D341Med (cell line): ENCODE measurements around the gene RRBP1.

ENCODE experiments used
- DNase-seq: peaks from one replicate; pipeline ENCODE4 v3.0.0; 2012; ENCODE audit warnings: low spot score

RRBP1 gene

DNA sequence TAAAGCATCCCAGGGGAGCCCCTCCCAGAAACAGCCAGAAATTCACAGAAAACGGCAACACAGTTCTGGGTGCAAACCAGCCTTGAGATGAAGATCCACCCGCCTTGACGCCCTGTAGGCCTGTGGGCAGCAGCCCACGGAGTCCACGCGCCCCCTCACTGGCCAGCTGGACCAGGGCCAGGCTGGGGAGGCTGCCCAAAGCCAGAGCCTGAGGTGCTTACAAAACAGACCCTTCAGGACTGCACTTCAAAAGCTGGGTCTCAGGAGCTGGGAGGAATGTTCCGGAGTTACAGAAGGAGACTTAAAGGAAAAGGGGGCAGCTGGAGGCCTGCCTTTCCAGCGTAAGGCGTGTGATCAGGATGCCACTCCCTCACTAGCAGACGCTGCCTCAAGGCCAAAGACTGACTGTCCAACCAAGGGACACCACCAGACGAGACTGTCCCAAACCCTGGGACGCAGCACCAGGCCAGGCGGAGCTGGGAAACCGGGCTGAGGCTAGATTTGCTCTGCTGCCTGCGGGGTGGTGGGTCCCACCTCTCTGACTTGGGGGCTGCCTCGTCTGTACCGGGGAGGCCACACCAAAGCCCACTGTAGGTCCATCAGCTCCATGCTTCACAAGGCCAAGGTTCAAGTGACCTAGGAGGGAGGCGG, 48.1 kb downstream of the RRBP1 start:
- no peak for DNase-seq

- no peak for DNase-seq
These were observed 48.7 kb downstream of the RRBP1 start for GRCh38 chr20:17633221-17633849.

DNA sequence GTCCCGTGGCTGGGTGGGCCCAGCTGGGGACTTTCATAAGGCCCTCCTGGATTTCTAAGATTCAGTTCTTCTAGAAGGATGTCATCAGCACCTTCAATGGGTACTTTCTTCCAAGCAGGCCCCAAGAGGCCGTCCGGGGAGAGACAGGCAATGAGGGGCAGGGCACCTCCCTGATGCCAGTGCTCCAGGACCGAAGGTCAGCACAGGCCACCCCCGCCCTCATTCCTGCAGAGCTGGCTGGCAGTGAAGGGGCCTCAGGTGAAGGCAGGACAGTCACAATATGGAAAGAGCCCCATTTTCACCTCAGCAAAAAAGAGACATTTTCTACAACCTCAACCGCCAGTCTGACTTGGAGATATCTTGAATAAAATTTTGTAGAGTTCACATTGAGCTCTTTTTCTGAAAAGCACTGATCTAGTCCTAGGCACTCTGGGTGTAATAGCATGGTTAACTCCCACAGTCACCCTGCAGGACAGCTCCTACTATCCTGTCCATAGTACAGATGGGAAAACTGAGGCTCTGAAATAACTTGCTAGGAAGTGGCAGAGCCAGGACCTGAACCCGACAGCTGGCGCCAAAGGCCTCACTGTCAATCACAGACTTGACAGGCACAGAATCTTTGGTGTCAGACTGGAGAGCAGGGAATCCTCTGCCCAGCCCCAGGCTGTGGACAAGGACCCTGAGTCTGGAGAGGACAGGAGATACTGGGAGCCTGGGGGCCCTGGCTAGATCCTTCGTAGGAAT, 50.3 kb downstream of the RRBP1 start:
- DNase-seq, result no peak

- no peak for DNase-seq
These were observed 51.2 kb downstream of the RRBP1 start for GRCh38 chr20:17630806-17631195.

DNA sequence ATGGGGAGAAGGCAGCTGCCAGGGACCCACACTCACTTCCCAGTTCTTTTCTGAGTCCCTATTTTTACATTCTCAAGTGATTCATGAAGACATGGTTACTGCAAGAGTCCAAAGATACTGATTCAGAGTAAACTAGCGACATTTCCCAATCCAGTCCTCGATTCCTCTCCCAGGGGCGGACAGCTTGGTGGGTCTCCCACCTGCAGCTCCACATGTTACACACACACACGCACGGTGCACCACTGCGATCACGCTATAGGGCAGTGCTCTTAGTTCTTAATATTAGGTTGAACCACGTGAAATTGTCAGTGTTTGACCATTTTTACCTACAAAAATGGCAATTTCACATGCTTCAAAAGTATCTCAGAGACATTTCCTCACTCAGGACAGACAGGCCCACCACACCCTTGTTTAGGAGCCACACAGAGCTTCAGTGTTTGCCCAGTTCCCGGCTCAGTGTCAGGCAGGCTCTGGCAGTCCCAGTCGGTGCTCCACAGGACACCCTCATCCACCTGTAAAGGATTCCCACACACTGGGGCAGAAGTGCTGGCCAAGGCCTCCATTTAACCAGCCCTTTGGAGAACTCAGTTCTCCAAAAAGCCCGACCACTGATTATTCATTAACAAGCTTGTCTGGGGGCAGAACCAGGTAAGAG, 51.8 kb downstream of the RRBP1 start:
- DNase-seq, result no peak

- no peak for DNase-seq
These were observed 52.4 kb downstream of the RRBP1 start for GRCh38 chr20:17629678-17630089.

- DNase-seq, result no peak
These were observed 53.0 kb downstream of the RRBP1 start for GRCh38 chr20:17629025-17629424.

GRCh38 chr20:17628101-17628841, 53.8 kb downstream of the RRBP1 start:
- no peak for DNase-seq

DNA sequence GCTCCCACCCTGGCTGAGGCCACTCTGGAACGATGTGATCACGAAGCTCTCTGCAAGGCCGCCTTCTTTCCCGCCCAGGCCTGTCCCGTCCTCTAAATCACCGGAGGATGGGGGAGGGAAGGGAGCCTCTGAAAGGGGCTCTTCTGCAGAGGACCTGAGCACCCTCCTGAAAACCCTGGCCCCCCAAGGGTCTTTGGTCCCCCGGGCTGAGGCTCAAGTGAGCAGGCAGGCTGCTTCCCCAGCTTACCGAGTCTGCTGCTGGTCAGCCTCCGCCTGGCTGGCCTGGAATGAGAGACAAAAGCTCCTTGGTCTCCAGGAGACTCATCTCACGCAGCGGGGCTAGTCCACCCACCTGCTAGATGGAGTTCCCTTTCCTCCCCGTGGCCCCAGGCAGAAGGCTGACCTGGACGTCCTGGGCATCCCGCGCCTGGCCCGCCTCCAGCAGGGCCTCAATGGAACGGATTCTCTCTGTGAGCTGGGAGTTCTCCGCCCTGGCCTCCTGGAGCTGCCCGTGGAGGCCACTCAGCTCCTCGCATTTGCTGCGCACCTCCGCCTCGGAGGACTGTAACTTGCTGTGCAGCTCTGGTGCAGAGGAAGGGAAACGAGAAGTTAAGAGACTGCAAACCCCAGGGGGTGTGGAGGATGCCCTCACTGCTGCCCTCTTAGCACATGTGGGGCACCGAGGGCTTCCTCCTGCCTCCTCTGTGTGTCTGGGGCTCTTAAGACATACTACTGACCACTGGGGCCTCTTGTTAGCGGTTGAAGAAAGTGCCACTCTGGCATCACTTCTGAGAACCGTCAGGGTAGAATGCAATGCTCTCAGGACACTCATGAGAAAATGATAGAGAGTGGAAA, 54.7 kb downstream of the RRBP1 start:
- no peak for DNase-seq

GRCh38 chr20:17626217-17627007, 55.6 kb downstream of the RRBP1 start:
- DNase-seq, result no peak

- no peak for DNase-seq
These were observed 56.6 kb downstream of the RRBP1 start for GRCh38 chr20:17625246-17626051.

DNA sequence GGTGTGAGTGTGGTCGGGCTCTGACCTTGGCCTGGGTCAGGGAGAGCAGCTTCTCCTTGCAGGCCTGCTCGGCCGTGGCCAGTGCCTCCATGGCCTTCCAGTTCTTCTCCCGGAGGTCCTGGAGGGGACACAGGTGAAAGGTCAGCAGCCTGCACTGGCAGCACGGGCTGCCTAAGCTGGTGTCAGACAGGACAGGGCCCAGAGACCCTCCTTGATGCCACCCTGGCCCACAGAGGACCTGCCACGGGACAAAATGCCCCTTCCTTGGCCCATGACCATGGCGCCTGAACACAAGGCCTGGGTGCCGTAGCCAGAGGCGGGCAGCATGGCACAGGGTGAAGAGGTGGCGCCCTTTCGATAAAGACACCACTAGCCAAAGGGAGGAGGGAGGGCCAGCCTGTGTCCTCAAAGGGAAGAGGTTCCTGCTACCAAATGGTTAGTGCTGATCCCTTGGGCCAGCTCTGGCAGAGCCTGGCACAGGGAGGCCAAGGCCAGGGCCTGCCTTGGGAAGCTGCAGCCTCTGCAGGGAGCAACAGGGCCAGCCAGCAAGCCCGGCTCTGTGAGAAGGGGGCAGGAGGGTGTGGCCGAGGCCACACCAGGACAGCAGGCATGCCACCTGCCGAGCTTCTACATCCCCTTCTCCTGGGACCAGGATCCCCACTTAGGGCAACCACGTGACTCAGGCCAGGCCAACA, 57.3 kb downstream of the RRBP1 start:
- DNase-seq, result no peak

GRCh38 chr20:17624070-17624469, 58.0 kb downstream of the RRBP1 start:
- DNase-seq, result no peak

GRCh38 chr20:17622851-17623508, 59.1 kb downstream of the RRBP1 start:
- DNase-seq, result no peak

DNA sequence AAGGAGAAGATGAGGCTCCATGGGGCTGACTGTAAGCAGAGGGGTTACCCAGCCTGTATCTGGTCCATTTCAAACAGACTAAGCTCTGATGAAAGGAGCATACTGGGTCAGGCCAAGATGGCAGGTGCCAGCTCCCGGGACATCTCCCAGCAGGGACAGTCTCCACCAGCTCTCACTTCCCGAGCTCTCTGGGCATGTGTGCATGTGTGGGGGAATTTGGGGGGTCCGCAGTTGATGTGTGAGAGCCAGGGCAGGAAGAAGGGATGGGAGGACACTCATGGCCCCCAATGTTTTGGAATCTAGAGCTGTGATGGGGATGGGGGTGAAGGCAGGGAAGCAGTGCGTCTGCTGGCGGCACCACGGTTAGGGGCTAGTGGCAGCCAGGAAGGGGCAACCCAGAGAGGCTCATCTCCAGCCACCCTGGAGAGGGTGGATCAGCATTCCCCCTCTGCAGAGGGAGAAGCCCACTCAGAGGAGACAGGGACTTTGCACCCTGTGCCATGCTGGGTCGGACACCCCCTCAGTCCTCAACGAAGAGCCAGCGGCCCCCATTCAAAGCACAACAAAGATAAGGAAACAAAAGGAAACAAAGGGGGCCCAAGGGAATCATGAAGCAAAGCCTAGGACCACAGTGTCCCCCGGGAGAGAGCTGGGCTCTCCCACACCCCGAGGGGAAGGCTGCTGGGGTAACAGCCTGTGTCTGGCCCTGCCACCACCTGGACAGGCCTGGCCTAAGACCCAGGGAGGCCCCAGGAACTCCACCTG, 59.8 kb downstream of the RRBP1 start:
- DNase-seq, result no peak

DNA sequence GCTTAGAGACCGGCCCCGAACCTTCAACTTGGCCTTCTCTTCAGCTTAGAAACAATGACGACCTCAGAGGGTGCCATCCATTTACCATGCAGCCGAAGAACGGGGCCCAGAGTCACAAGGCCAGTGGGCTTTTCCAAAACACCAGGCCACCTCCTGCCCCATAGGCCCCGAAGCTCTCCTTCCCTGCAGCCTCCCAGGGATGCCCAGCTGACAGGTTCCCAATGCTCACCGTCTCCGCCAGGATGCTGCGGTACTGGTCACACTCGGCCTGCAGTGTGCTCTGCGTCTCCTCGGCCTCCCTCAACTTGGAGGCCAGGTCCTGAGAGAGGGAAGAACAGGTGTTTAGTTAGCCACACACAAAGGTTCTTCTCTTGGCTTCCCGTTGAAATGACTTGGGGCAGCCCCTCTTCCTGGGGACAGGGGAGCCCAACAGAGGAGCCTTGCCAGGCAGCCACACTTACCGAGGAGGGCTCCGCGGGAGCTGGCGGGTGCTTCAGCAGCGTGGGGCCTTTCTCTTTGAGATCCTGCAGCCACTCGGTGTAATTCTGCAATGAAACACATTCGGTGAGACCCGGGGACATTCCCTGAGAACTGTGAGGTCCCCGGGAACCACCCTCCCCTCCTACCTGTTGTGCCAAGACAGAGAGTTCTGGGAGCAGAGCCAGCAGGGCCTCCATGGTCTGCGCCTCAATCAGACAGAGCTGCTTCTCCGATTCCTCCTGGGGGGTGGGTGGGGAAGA, 60.6 kb downstream of the RRBP1 start:
- DNase-seq, result no peak
